ENCODE data around the gene ITGA3.

DNA sequence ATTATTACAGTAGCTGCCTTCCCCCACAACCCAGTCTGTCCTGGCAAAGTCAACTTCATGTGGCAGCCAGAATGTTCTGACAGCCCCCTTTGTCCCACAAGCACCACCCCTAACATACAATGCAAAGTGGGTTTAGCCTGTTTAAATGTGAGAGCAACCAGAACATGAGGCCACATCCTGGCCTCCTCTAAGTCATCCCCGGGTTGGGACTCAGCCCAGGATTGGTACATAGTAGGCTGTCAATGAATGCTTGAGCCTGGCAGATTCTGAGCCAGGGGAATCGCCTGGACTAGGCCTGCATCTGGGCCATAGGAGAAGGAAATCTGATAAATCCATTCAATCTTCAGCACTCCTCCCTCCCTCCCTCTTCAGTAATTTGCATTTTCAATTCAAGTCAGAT lies 4.3 kb upstream of the ITGA3 start:
- TF ChIP-seq POLR2A (IDR thresholded peaks at IDR 0.05; ENCODE audit: low read depth, low read length) = no peak
- no peak for TF ChIP-seq TAF1 (IDR thresholded peaks at IDR 0.05; ENCODE audit: low read depth, low read length)

All from GM12891 (cell line).